ENCODE results near the gene SLC9A9. TPM values are rescaled to one million over a fixed set of nuclear protein-coding genes. Genes with fewer than 3 reads are reported as not detected.
A peak's percentile ranks its signal among the peaks of the same experiment; 100 is the strongest.

Gene SLC9A9
- total RNA-seq, 2 donors from 2014 or later: 23.6 to 31.0 TPM

DNA sequence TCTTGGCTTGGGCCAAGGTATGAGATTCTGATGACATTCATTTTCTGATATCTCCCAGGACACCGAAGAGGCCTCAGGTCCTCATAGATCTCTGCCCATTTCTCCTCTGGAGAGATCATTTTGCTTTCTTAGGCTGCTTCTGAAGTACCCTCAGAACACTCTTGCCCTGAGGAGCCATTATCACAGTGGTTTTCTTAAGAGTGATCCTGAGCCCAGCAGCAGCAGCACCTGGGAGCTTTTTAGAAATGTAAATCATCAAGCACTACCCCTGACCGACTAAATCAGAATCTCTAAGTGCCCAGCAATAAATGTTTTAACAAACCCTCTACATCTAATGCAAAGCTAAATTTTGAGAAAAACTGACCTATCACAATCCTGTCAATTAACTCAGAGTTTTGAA is 40.6 kb upstream of the SLC9A9 start:
- H3K4me3 ChIP-seq: no peak overlapping the region
- H3K36me3 ChIP-seq: no peaks in the 10 kb centered on the region
- H3K9me3 ChIP-seq: no peaks in the 10 kb centered on the region
- DNase-seq (ENCODE audit: low spot score): no peak
- intact Hi-C loops (cut with DNase I): no loop called here
- TF ChIP-seq POLR2A (IDR thresholded peaks at IDR 0.05): no peak
- H3K27ac ChIP-seq: no peak overlapping the region
- no peaks in the 10 kb centered on the region for H3K27me3 ChIP-seq (replicated peaks; ENCODE audit: insufficient read depth)
- no peaks in the 10 kb centered on the region for H3K4me1 ChIP-seq (replicated peaks)
- WGBS: 91% methylated on average over 2 of the region's 2 CpGs

DNA sequence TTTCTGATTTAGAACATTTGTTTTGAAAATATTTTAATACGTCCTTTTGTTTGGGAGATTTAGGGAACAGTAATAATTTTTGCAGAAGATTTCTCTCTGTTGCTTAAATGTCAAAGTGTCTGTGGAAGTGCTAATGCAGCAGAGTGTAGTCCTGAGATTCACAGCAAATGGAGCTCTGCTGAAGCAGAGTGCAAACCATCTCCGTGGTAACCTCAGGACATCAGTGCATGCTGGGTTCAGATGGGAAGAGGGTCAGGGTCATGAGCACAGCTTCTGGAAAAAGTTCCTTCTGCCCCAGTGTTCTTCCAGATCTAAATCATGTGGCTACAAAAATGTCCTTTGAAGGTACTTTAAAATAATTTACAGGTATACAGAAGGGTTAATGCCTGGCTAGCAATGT is 39.9 kb upstream of the SLC9A9 start:
- H3K27ac ChIP-seq: no peak overlapping the region
- DNase-seq (ENCODE audit: low spot score): no peak
- no peaks in the 10 kb centered on the region for H3K9me3 ChIP-seq
- WGBS: 63% methylated on average over 2 of the region's 2 CpGs
- no peaks in the 10 kb centered on the region for H3K27me3 ChIP-seq (replicated peaks; ENCODE audit: insufficient read depth)
- no peaks in the 10 kb centered on the region for H3K36me3 ChIP-seq
- intact Hi-C loops (cut with DNase I): no loop called here
- no peak overlapping the region for H3K4me3 ChIP-seq
- no peak for TF ChIP-seq POLR2AphosphoS5 (IDR thresholded peaks at IDR 0.05)
- TF ChIP-seq, protein P1, sequence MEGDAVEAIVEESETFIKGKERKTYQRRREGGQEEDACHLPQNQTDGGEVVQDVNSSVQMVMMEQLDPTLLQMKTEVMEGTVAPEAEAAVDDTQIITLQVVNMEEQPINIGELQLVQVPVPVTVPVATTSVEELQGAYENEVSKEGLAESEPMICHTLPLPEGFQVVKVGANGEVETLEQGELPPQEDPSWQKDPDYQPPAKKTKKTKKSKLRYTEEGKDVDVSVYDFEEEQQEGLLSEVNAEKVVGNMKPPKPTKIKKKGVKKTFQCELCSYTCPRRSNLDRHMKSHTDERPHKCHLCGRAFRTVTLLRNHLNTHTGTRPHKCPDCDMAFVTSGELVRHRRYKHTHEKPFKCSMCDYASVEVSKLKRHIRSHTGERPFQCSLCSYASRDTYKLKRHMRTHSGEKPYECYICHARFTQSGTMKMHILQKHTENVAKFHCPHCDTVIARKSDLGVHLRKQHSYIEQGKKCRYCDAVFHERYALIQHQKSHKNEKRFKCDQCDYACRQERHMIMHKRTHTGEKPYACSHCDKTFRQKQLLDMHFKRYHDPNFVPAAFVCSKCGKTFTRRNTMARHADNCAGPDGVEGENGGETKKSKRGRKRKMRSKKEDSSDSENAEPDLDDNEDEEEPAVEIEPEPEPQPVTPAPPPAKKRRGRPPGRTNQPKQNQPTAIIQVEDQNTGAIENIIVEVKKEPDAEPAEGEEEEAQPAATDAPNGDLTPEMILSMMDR (IDR thresholded peaks at IDR 0.05): no peak
- TF ChIP-seq POLR2A (IDR thresholded peaks at IDR 0.05): no peak
- no peaks in the 10 kb centered on the region for H3K4me1 ChIP-seq (replicated peaks)

GRCh38 chr3:143885780-143886427 is 37.6 kb upstream of the SLC9A9 start:
- Histone ChIP-seq H3K27ac (no peak overlapping the region), H3K27me3 (replicated peaks; ENCODE audit: insufficient read depth) (no peaks in the 10 kb centered on the region), H3K4me3 (no peak overlapping the region), H3K9me3 (no peaks in the 10 kb centered on the region), H3K36me3 (no peaks in the 10 kb centered on the region), H3K4me1 (replicated peaks) (no peaks in the 10 kb centered on the region)
- WGBS: 100% methylated on average over 1 of the region's 1 CpG
- TF ChIP-seq POLR2AphosphoS5 (IDR thresholded peaks at IDR 0.05): no peak
- no peak for TF ChIP-seq POLR2A (IDR thresholded peaks at IDR 0.05)
- TF ChIP-seq, protein P1 (IDR thresholded peaks at IDR 0.05): peak in 3 of 4 experiments; percentile 36 to 56 (median 46)
- intact Hi-C loops (cut with DNase I): no loop called here
- DNase-seq (ENCODE audit: low spot score): peak; percentile 23

- no peak overlapping the region for H3K27ac ChIP-seq
- H3K4me3 ChIP-seq: no peak overlapping the region
- no peaks in the 10 kb centered on the region for H3K27me3 ChIP-seq (replicated peaks; ENCODE audit: insufficient read depth)
- H3K4me1 ChIP-seq (replicated peaks): no peaks in the 10 kb centered on the region
- H3K9me3 ChIP-seq: no peaks in the 10 kb centered on the region
- no peaks in the 10 kb centered on the region for H3K36me3 ChIP-seq
- WGBS: 78% methylated on average over 3 of the region's 3 CpGs
- TF ChIP-seq, protein P1 (IDR thresholded peaks at IDR 0.05): no peak
- TF ChIP-seq POLR2AphosphoS5 (IDR thresholded peaks at IDR 0.05): no peak
- TF ChIP-seq POLR2A (IDR thresholded peaks at IDR 0.05): no peak
- no peak for DNase-seq (ENCODE audit: low spot score)
- intact Hi-C loops (cut with DNase I): no loop called here
Observed at GRCh38 chr3:143884861-143885260, 36.6 kb upstream of the SLC9A9 start.

- no peaks in the 10 kb centered on the region for H3K9me3 ChIP-seq
- H3K4me3 ChIP-seq: no peak overlapping the region
- H3K27me3 ChIP-seq (replicated peaks; ENCODE audit: insufficient read depth): no peaks in the 10 kb centered on the region
- no peaks in the 10 kb centered on the region for H3K36me3 ChIP-seq
- no peaks in the 10 kb centered on the region for H3K4me1 ChIP-seq (replicated peaks)
- no peak overlapping the region for H3K27ac ChIP-seq
- 52% methylated on average over 3 of the region's 3 CpGs for WGBS
- intact Hi-C loops (cut with DNase I): no loop called here
- TF ChIP-seq POLR2AphosphoS5 (IDR thresholded peaks at IDR 0.05): no peak
- TF ChIP-seq, protein P1 (IDR thresholded peaks at IDR 0.05): no peak
- no peak for TF ChIP-seq POLR2A (IDR thresholded peaks at IDR 0.05)
- no peak for DNase-seq (ENCODE audit: low spot score)
Observed at GRCh38 chr3:143883151-143883550, 34.9 kb upstream of the SLC9A9 start.

All from prostate gland (tissue), 2 donors.